Heart left ventricle (tissue), 16 donors: Measurements from ENCODE around the gene SLC6A7. TPM values are rescaled to one million over a fixed set of nuclear protein-coding genes. Genes with fewer than 3 reads are reported as not detected.

Experiments used
- ATAC-seq, 4 donors: fragments of 200-7000 bp; cut with Tn5 transposase; one replicate each; pipeline ENCODE4 v1.9.1; 2020 to 2022; ENCODE audit warnings: moderate library complexity in 4 of 4, mild to moderate bottlenecking in 3 of 4, moderate number of reproducible peaks in 1 of 4
- DNase-seq, 5 donors: peaks; one replicate each; pipeline ENCODE4 v3.0.0-alpha.2; 2020
- H3K27ac ChIP-seq, 12 donors: fragments of 200-600 bp; sonication (generic) in 4 of 12; one replicate each; pipeline versions ENCODE4 v1.5.0 to v1.8.0; 2016 to 2022; ENCODE audit warnings: mild to moderate bottlenecking in 2 of 12
- H3K27me3 ChIP-seq, 9 donors: fragments of 200-600 bp; sonication (generic) in 2 of 9; one replicate each; pipeline versions ENCODE4 v1.5.1 to v1.8.0; 2016 to 2022; ENCODE audit warnings: mild to moderate bottlenecking in 3 of 9
- H3K36me3 ChIP-seq, 9 donors: fragments of 200-600 bp; sonication (generic) in 2 of 9; one replicate each; pipeline versions ENCODE4 v1.5.0 to v1.8.0; 2018 to 2022; ENCODE audit warnings: mild to moderate bottlenecking in 2 of 9
- H3K4me1 ChIP-seq, 12 donors: fragments of 200-600 bp; sonication (generic) in 4 of 12; one replicate each; pipeline versions ENCODE4 v1.5.0 to v1.8.0; 2016 to 2022; ENCODE audit warnings: mild to moderate bottlenecking in 3 of 12
- H3K4me3 ChIP-seq, 12 donors: fragments of 200-600 bp; sonication (generic) in 4 of 12; one replicate each; pipeline versions ENCODE4 v1.5.0 to v1.8.0; 2017 to 2022; ENCODE audit warnings: mild to moderate bottlenecking in 9 of 12, moderate library complexity in 4 of 12
- H3K9me3 ChIP-seq, 12 donors: fragments of 200-600 bp; sonication (generic) in 4 of 12; one replicate each; pipeline versions ENCODE4 v1.5.0 to v1.8.0; 2016 to 2022; ENCODE audit warnings: mild to moderate bottlenecking in 1 of 12
- POLR2A ChIP-seq, 2 donors: fragments of 450-650 bp; IDR thresholded peaks; one replicate each; pipeline ENCODE4 v1.6.1; 2017; ENCODE audit warnings: antibody characterized with exemption in 2 of 2, mild to moderate bottlenecking in 2 of 2, moderate library complexity in 2 of 2
- WGBS, 4 donors: extraction: QIAGEN DNeasy Blood & Tissue Kit in 2 of 4; methylation state at CpG; one replicate each; pipeline versions ENCODE4 v1.1.5 to v1.1.7; 2013 to 2018; 5-methylcytosine and 5-hydroxymethylcytosine counted together
- intact Hi-C, 10 donors: fragments of 100-400 bp; cut with DNase I; formaldehyde crosslinking; loops; one replicate each; pipeline versions ENCODE4 v1.11.1 to v1.14.2; 2022
- polyA plus RNA-seq, 2 donors: library from polyadenylated mRNA; stranded (reverse); fragments of 200-250 nt; gene quantifications; one replicate each; pipeline ENCODE4 v1.2.3, GENCODE V29; 2013
- total RNA-seq, 9 donors: library from RNA; depleted of rRNA in 2 of 9; stranded (reverse); fragments of >200 nt in 2 of 9; fragmentation: NEBNext Ultra II Directional in 3 of 9; extraction: Animal tissue kit (Norgen Biotek cat#: 25700) in 3 of 9; gene quantifications; one replicate each; pipeline versions ENCODE4 v1.1.0 to v1.2.4, GENCODE V29; 2016 to 2023
- TF ChIP-seq, protein P1 (sequence below), 12 donors: fragments of 200-600 bp; sonication (generic) in 4 of 12; IDR thresholded peaks; one replicate each; pipeline versions ENCODE4 v1.5.0 to v1.8.0; 2018 to 2022; ENCODE audit warnings: antibody characterized with exemption in 12 of 12, mild to moderate bottlenecking in 5 of 12
- donor health status: ischemic (EF 13 %, LVEDD 7.1; RV severe dilation, severe dysfunction).
- donor health status: healthy with polysubstance abuse.
- donor health status: DM: no; HTN: yes; CAD: no.
- donor health status: DM: no; HTN: no; CAD: no.
- donor health status: ischemic (EF 25% LVEDD 6.9; RV normal size, moderate dysfunction).
- donor health status: ischemic (EF 25% LVEDD 5.7; RV mildly dilated, moderate dysfunction).
- donor health status: healthy.
- donor health status: DM: yes; HTN: yes; CAD: no.
- donor health status: ischemic (EF 35%, LVEDD 5.7; RV mildly dilated, moderate dysfunction).
- donor health status: nonischemic (EF 11% LVEDD 7.7; RV severe dilation, severe dysfunction).
- donor health status: DM: yes; HTN: yes; CAD: no.
- donor health status: PGD.
- donor health status: ischemic (EF 29% LVEDD 5.4; RV normal size, mild dysfunction).
- donor health status: nonischemic (EF 23%, LVEDD 6.1; RV moderate dilation, normal function).

Gene SLC6A7
- total and polyA plus RNA-seq, 11 donors: not detected

- no peak for ATAC-seq
- intact Hi-C loops: no loop called here
These were observed 679 bp downstream of the SLC6A7 start for GRCh38 chr5:150190503-150190979.

GRCh38 chr5:150190987-150191386 is 1.1 kb downstream of the SLC6A7 start:
- intact Hi-C loops: no loop called here

More at GRCh38 chr5:150190503-150190979, 679 bp downstream of the SLC6A7 start:
- H3K27me3 ChIP-seq: peaks cover 9 to 34% (median 19%) of the 10 kb centered on the region in 9 donors
- no peak overlapping the region for H3K4me3 ChIP-seq
- peaks cover 0 to 18% (median 0%) of the 10 kb centered on the region in 12 donors for H3K4me1 ChIP-seq
- TF ChIP-seq POLR2A (IDR thresholded peaks at IDR 0.05): no peak
- TF ChIP-seq, protein P1, sequence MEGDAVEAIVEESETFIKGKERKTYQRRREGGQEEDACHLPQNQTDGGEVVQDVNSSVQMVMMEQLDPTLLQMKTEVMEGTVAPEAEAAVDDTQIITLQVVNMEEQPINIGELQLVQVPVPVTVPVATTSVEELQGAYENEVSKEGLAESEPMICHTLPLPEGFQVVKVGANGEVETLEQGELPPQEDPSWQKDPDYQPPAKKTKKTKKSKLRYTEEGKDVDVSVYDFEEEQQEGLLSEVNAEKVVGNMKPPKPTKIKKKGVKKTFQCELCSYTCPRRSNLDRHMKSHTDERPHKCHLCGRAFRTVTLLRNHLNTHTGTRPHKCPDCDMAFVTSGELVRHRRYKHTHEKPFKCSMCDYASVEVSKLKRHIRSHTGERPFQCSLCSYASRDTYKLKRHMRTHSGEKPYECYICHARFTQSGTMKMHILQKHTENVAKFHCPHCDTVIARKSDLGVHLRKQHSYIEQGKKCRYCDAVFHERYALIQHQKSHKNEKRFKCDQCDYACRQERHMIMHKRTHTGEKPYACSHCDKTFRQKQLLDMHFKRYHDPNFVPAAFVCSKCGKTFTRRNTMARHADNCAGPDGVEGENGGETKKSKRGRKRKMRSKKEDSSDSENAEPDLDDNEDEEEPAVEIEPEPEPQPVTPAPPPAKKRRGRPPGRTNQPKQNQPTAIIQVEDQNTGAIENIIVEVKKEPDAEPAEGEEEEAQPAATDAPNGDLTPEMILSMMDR (IDR thresholded peaks at IDR 0.05): no peak
- DNase-seq: no peak
- no peak overlapping the region for H3K27ac ChIP-seq
- no peaks in the 10 kb centered on the region for H3K9me3 ChIP-seq
- no peaks in the 10 kb centered on the region for H3K36me3 ChIP-seq
- whole genome bisulfite sequencing, 4 donors: 50 to 65% (median 53%) methylated on average over 13 to 16 of the region's 16 CpGs

DNA sequence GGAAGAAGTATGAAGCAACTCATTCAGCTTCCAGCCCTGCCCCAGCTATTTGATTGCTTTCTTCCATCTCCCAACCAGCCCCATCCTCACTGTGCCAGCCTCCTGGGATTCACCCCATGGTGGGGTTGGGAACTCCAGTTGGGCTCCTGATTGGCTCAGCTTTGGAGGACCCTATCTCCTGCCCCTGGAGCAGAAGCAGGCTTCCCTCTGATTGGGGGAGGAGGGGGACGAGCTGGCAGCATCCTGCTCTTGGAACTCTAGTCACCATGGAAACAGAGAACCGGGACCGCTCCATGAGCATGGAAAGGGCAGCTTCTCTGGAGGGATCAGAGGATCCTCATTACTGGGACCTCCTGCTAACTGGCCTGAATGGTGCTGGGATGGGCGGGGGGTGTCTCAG is 2.6 kb downstream of the SLC6A7 start:
- 68 to 86% (median 76%) methylated on average over 3 to 4 of the region's 4 CpGs for WGBS, 4 donors
- TF ChIP-seq, protein P1 (IDR thresholded peaks at IDR 0.05): no peak
- TF ChIP-seq POLR2A (IDR thresholded peaks at IDR 0.05): no peak
- Histone ChIP-seq H3K36me3 (no peaks in the 10 kb centered on the region), H3K27ac (no peak overlapping the region), H3K4me3 (no peak overlapping the region), H3K27me3 (peaks cover 9 to 34% (median 19%) of the 10 kb centered on the region in 9 donors), H3K4me1 (peaks cover 0 to 8% (median 0%) of the 10 kb centered on the region in 12 donors), H3K9me3 (no peaks in the 10 kb centered on the region)
- no peak for ATAC-seq
- intact Hi-C loops: no loop called here
- no peak for DNase-seq

More at GRCh38 chr5:150190987-150191386, 1.1 kb downstream of the SLC6A7 start:
- WGBS, 4 donors: 43 to 77% (median 60%) methylated on average over 2 of the region's 2 CpGs
- H3K27me3 ChIP-seq: peaks cover 9 to 34% (median 19%) of the 10 kb centered on the region in 9 donors
- no peak for TF ChIP-seq POLR2A (IDR thresholded peaks at IDR 0.05)
- TF ChIP-seq, protein P1 (IDR thresholded peaks at IDR 0.05): no peak
- no peaks in the 10 kb centered on the region for H3K36me3 ChIP-seq
- no peak overlapping the region for H3K27ac ChIP-seq
- H3K9me3 ChIP-seq: no peaks in the 10 kb centered on the region
- no peak overlapping the region for H3K4me3 ChIP-seq
- DNase-seq (no peak), ATAC-seq (no peak)
- peaks cover 0 to 15% (median 0%) of the 10 kb centered on the region in 12 donors for H3K4me1 ChIP-seq

DNA sequence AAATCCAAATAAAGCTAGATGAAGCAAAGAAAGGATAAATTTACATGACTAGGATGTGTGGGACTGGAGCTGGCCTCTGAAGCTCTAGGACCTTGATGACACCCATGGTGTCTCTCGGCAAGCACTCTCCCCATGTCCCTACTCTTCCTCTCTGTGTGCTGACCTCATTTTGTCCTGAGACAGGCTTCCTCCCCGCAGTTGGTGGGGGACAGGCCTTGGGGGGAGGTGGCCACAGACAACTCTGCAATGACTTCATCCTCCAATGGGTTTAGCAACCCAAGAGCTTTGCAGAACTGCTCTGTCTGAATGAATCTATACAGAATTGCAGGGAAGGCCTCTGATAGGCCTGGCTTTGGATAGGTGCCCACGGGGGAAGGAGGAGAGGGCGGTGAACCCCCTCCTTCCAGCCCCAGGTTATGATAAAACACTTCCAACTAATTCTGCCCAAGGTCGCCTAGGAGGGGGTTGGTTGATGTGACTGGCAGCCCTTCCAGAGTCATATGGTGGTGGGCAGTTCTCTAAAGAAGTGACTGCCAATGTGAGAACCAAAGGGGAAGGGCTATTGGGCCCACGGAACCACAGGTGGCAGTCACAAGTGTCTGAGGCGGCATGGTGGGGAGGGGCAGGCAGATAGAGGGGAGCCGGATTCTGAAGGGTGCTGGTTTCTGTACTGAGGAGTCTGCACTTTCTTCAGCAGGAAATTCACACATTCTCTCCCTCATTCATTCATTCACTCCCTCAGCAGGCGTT is 6.0 kb downstream of the SLC6A7 start:
- no peak for TF ChIP-seq POLR2A (IDR thresholded peaks at IDR 0.05)
- TF ChIP-seq, protein P1 (IDR thresholded peaks at IDR 0.05): no peak
- WGBS, 4 donors: 73 to 88% (median 84%) methylated on average over 9 of the region's 9 CpGs
- Histone ChIP-seq H3K4me1 (no peaks in the 10 kb centered on the region), H3K36me3 (no peaks in the 10 kb centered on the region), H3K9me3 (no peaks in the 10 kb centered on the region), H3K27ac (no peak overlapping the region), H3K4me3 (no peak overlapping the region), H3K27me3 (peaks cover 0 to 4% (median under 1%) of the 10 kb centered on the region in 9 donors)
- ATAC-seq (no peak), DNase-seq (no peak)
- intact Hi-C loops: no loop called here
